Neural cell (in vitro differentiated cells): ENCODE data around the gene BTD. TPM values are rescaled to one million over a fixed set of nuclear protein-coding genes. Genes with fewer than 3 reads are reported as not detected.

Experiments
- H2AFZ ChIP-seq: fragments of 200-600, 300-800 bp; sonication (generic), shearing (Covaris generic); 2 replicates; pipeline ENCODE4 v1.6.0; 2014; ENCODE audit warnings: low read depth, mild to moderate bottlenecking, antibody characterized with exemption, low read length, moderate library complexity
- H3F3A ChIP-seq: fragments of 200-600 bp; shearing (Covaris generic); 2 replicates; pipeline ENCODE4 v1.6.1; 2016; ENCODE audit warnings: mild to moderate bottlenecking, moderate library complexity, mixed read lengths, antibody characterized with exemption, low read length; ENCODE audit not compliant: insufficient read depth, poor library complexity, severe bottlenecking
- H3K27ac ChIP-seq: fragments of 200-600, 300-800 bp; sonication (generic), shearing (Covaris generic); 2 replicates; pipeline ENCODE4 v1.5.1; 2014; ENCODE audit warnings: mild to moderate bottlenecking, low read length, moderate library complexity
- H3K27me3 ChIP-seq: fragments of 300-800, 200-600 bp; sonication (generic), shearing (Covaris generic); 2 replicates; pipeline ENCODE4 v1.6.0; 2014; ENCODE audit warnings: mild to moderate bottlenecking, low read depth, low read length, moderate library complexity; ENCODE audit not compliant: insufficient read depth
- H3K36me3 ChIP-seq: fragments of 300-800, 200-600 bp; sonication (generic), shearing (Covaris generic); 2 replicates; pipeline ENCODE4 v1.5.1; 2014; ENCODE audit warnings: mild to moderate bottlenecking, antibody characterized with exemption, low read length, moderate library complexity; ENCODE audit not compliant: insufficient read depth
- H3K4me2 ChIP-seq: fragments of 300-800, 200-600 bp; sonication (generic), shearing (Covaris generic); 2 replicates; pipeline ENCODE4 v1.6.0; 2014; ENCODE audit warnings: mild to moderate bottlenecking, low read length
- H3K4me3 ChIP-seq: fragments of 300-800, 200-600 bp; sonication (generic), shearing (Covaris generic); 2 replicates; pipeline ENCODE4 v1.5.1; 2014; ENCODE audit warnings: mild to moderate bottlenecking, low read length, moderate library complexity
- H3K79me2 ChIP-seq: fragments of 200-600 bp; shearing (Covaris generic); replicated peaks from 2 replicates; pipeline ENCODE4 v1.6.0; 2014; ENCODE audit warnings: mild to moderate bottlenecking, low read length, moderate library complexity; ENCODE audit not compliant: insufficient read depth
- H3K9ac ChIP-seq: fragments of 300-800, 200-600 bp; sonication (generic), shearing (Covaris generic); 2 replicates; pipeline ENCODE4 v1.6.1; 2016; ENCODE audit warnings: mild to moderate bottlenecking, low read length, mixed read lengths
- H3K9me2 ChIP-seq: fragments of 200-600 bp; shearing (Covaris generic); 2 replicates; pipeline ENCODE4 v1.6.1; 2016; ENCODE audit warnings: mild to moderate bottlenecking, low read length, mixed read lengths; ENCODE audit not compliant: insufficient read depth
- H3K9me3 ChIP-seq: fragments of 200-600, 300-800 bp; sonication (generic), shearing (Covaris generic); 2 replicates; pipeline ENCODE4 v1.6.1; 2016; ENCODE audit warnings: mild to moderate bottlenecking, mixed run types, low read length, moderate library complexity, mixed read lengths
- H4K20me1 ChIP-seq: fragments of 200-600 bp; shearing (Covaris generic); 2 replicates; pipeline ENCODE4 v1.6.1; 2016; ENCODE audit warnings: mild to moderate bottlenecking, mixed run types; ENCODE audit not compliant: insufficient read depth
- EP300 ChIP-seq: fragments of 450-650 bp; conservative IDR thresholded peaks from 2 replicates; pipeline ENCODE4 v1.6.1; 2014; ENCODE audit warnings: antibody characterized with exemption, mild to moderate bottlenecking, moderate library complexity; ENCODE audit not compliant: poor library complexity, severe bottlenecking
- EZH2 ChIP-seq: fragments of 200-600, 300-800 bp; shearing (Covaris generic), sonication (generic); IDR thresholded peaks from 2 replicates; pipeline ENCODE4 v1.6.1; 2014; ENCODE audit warnings: antibody characterized with exemption, low read length, borderline replicate concordance, mild to moderate bottlenecking; ENCODE audit not compliant: insufficient read depth, poor library complexity, severe bottlenecking
- MXI1 ChIP-seq: fragments of 450-650 bp; conservative IDR thresholded peaks from 2 replicates; pipeline ENCODE4 v1.6.1; 2014; ENCODE audit warnings: antibody characterized with exemption, mild to moderate bottlenecking; ENCODE audit not compliant: poor library complexity, severe bottlenecking
- POLR2AphosphoS5 ChIP-seq: IDR thresholded peaks from 2 replicates; pipeline ENCODE4 v1.6.1; 2012
- RAD21 ChIP-seq: fragments of 450-650 bp; conservative IDR thresholded peaks from 2 replicates; pipeline ENCODE4 v1.6.1; 2014; ENCODE audit warnings: antibody characterized with exemption, mild to moderate bottlenecking, moderate library complexity
- REST ChIP-seq: IDR thresholded peaks from 2 replicates; pipeline ENCODE4 v1.6.1; 2012; ENCODE audit warnings: borderline replicate concordance
- SMC3 ChIP-seq: fragments of 450-650 bp; conservative IDR thresholded peaks from 2 replicates; pipeline ENCODE4 v1.6.1; 2014; ENCODE audit warnings: antibody characterized with exemption, mild to moderate bottlenecking, moderate library complexity; ENCODE audit not compliant: poor library complexity
- TAF1 ChIP-seq: IDR thresholded peaks from 2 replicates; pipeline ENCODE4 v1.6.1; 2012; ENCODE audit warnings: low read depth
- polyA plus RNA-seq: library from polyadenylated mRNA; depleted of rRNA; stranded (reverse); fragments of >200 nt; gene quantifications from 2 replicates; pipeline ENCODE4 v1.2.3, GENCODE V29; 2014
- TF ChIP-seq, protein P1 (sequence below): fragments of 450-650 bp; IDR thresholded peaks from 2 replicates; pipeline ENCODE4 v1.5.1; 2014; ENCODE audit warnings: antibody characterized with exemption, mild to moderate bottlenecking, moderate library complexity; ENCODE audit not compliant: poor library complexity, severe bottlenecking

The BTD gene
- polyA plus RNA-seq, 1 donor from 2014 or later: 4.6 TPM

DNA sequence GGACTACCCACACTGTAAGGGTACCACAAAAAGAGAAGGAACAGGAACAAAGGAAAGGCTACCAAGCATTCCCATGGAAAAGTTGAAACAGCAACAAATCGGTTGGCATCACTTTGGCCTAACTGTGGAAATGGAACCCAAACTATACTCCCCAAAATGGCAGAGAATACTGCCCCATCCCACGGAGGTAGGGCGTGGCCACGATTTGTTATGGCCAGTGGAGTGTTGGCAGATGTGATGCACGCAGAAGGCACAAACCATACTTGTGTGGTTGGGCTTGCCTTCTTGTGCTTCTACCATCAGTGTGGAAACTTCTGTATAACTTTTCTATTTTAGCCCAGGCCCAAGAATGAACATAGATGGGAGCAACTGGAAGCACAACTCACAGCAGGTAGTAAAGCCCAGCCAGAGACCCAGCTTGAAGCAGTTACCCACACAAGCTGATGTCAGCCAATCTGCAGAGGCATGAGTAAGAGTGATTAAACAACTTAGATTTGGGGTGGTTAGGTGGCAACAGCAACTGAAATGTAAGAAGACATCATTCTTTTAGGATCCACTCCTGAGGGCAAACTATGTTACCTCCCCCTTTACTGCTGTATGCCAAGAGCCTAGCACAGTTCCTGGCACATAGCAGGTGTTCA is 64.1 kb downstream of the BTD start:
- no peak overlapping the region for H3K27ac ChIP-seq
- H3K4me2 ChIP-seq: no peak overlapping the region
- H3K9me3 ChIP-seq: no peaks in the 10 kb centered on the region
- no peaks in the 10 kb centered on the region for H4K20me1 ChIP-seq
- H2AFZ ChIP-seq: no peak overlapping the region
- H3K4me3 ChIP-seq: no peak overlapping the region
- no peaks in the 10 kb centered on the region for H3K27me3 ChIP-seq
- TF ChIP-seq EP300 (no peak), EZH2 (no peak), RAD21 (no peak), TAF1 (no peak), MXI1 (no peak), SMC3 (no peak), POLR2AphosphoS5 (no peak), REST (no peak)
- TF ChIP-seq, protein P1, sequence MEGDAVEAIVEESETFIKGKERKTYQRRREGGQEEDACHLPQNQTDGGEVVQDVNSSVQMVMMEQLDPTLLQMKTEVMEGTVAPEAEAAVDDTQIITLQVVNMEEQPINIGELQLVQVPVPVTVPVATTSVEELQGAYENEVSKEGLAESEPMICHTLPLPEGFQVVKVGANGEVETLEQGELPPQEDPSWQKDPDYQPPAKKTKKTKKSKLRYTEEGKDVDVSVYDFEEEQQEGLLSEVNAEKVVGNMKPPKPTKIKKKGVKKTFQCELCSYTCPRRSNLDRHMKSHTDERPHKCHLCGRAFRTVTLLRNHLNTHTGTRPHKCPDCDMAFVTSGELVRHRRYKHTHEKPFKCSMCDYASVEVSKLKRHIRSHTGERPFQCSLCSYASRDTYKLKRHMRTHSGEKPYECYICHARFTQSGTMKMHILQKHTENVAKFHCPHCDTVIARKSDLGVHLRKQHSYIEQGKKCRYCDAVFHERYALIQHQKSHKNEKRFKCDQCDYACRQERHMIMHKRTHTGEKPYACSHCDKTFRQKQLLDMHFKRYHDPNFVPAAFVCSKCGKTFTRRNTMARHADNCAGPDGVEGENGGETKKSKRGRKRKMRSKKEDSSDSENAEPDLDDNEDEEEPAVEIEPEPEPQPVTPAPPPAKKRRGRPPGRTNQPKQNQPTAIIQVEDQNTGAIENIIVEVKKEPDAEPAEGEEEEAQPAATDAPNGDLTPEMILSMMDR: no peak
- H3K36me3 ChIP-seq: no peaks in the 10 kb centered on the region
- H3F3A ChIP-seq: no peaks in the 10 kb centered on the region
- H3K79me2 ChIP-seq: no peaks in the 10 kb centered on the region
- no peaks in the 10 kb centered on the region for H3K9me2 ChIP-seq
- H3K9ac ChIP-seq: no peak overlapping the region

DNA sequence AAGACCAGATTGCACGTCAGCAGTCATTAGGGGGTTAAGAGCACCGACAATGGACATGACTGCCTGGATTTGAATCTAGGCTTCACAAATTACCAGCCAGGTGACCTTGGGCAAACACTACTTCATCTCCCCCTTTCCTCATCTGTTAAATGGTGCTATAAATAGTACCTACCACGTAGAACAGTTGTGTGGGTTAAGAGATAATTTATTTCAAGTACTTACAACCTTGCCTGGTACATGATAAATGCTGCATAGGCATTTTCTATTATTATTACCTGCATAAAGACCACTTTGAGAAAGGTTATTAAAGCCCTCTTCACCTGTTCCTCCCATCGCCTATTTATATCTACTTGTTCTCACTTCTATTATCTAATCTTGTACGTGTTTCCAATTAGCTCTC is 64.7 kb downstream of the BTD start:
- H4K20me1 ChIP-seq: no peaks in the 10 kb centered on the region
- no peaks in the 10 kb centered on the region for H3K27me3 ChIP-seq
- H3K36me3 ChIP-seq: no peaks in the 10 kb centered on the region
- no peak overlapping the region for H3K4me3 ChIP-seq
- H3K9me2 ChIP-seq: no peaks in the 10 kb centered on the region
- no peaks in the 10 kb centered on the region for H3K9me3 ChIP-seq
- H3K27ac ChIP-seq: no peak overlapping the region
- TF ChIP-seq RAD21 (no peak), MXI1 (no peak), EZH2 (no peak), EP300 (no peak), SMC3 (no peak), REST (no peak), TAF1 (no peak), POLR2AphosphoS5 (no peak)
- TF ChIP-seq, protein P1: no peak
- no peak overlapping the region for H2AFZ ChIP-seq
- no peak overlapping the region for H3K4me2 ChIP-seq
- no peaks in the 10 kb centered on the region for H3K79me2 ChIP-seq
- no peak overlapping the region for H3K9ac ChIP-seq
- no peaks in the 10 kb centered on the region for H3F3A ChIP-seq
